HK-2 (cell line): Measurements from ENCODE around the gene TCP10L.
"Not testable (repeated sequence)": the region's sequence is repeated elsewhere in the genome, so short reads cannot be mapped to it uniquely, and the experiment has no call there.

Experiments
- DNase-seq: peaks from one replicate; pipeline ENCODE4 v3.0.0-alpha.2; 2018; ENCODE audit not compliant: unreplicated experiment

Gene TCP10L

GRCh38 chr21:32554832-32555638, 30.3 kb downstream of the TCP10L start:
- DNase-seq, result no peak

- DNase-seq, result no peak
Measured at GRCh38 chr21:32549886-32550285, 35.4 kb downstream of the TCP10L start.

DNA sequence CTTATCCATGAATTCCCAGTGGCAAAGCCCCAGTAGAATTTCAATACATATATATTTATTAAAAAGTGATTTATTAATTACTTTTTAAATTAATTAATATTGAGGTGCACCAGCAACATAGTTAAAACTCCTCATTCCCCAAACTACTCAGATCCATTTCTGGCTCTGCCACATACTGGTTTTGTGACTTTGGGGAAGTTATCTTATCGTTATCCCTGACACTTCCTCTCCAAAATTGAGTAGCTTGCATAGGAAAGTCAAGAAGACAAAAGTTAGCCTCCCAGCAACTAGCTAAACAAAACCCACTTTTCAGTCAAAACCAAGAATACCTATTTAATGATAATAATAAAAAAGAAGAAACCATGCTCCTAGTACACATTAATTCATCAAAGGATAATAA, 35.9 kb downstream of the TCP10L start:
- DNase-seq, result no peak

DNA sequence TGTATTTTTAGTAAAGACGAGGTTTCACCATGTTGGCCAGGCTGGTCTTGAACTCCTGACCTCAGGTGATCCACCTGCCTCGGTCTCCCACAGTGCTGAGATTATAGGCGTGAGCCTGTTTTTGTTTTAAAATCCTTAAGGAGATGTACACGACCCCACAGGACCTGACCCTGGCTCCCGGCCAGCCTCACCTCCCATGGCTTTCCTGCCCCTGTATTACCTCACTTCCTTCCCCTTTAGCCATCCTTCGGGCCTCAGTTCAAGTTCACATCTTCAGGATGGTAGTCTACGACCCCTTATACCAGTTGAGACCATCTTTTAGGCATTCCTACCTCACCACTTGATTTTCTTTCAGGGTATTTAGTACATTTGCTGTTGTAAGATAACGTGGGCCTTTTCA, 36.3 kb downstream of the TCP10L start:
- no peak for DNase-seq

DNA sequence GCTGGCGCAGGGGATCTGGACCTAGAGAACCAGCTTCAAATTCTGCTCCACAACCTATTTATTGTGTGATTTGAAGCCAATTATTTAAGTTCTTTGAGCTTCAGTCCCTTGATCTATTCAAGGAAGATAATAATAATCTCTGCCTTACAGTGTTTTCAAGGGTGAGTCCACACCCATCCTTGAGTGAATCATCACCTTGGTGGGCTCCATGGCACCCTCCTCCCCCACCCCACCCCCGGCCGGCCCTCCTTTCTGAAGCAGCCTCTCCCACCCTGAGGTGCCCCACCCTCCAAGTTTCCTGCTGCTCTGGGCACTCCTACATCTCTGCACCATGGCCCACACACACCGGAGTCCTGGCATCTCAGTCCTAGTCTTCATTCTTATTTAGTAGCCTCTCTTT, 38.3 kb downstream of the TCP10L start:
- no peak for DNase-seq

- DNase-seq, result no peak
Measured at GRCh38 chr21:32545948-32546441, 39.3 kb downstream of the TCP10L start.

DNA sequence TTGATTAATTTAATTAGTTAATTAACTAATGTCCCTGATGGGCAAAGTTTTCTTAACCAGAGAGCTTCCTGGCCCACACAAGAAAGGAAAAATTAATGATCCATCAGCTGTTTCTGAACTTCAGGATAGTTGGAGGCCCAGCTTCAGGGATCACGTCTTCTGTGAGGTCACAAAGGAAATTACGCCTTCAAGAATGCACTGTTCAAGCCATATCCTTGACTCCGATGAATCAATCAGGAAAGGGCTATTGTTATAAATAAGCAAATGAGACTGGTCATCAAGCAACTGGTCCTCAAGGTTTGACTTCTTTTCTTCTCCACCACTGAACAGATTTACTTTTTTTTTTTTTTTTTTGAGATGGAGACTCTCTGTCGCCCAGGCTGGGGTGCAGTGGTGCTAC, 40.6 kb downstream of the TCP10L start:
- no peak for DNase-seq

DNA sequence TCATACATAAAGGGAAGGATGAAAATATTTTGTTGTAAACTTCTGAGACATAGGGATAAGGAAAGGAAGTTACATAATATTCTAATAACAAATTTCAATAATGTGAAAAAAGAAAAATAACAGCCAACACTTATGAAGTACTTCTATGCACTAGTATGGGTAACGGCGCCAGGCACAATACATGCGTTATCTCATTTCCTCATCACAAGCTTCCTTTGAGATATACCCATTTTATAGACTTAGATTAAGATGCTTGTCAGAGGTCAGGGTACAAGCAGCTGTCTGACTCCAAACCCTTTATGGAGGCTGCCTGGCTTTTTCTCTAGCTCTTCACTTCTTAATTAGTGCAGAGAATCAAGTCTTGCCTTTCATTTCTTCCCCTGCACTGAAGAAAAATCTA, 41.3 kb downstream of the TCP10L start:
- DNase-seq, result no peak

GRCh38 chr21:32543056-32543455, 42.3 kb downstream of the TCP10L start:
- DNase-seq, result not testable (repeated sequence)

DNA sequence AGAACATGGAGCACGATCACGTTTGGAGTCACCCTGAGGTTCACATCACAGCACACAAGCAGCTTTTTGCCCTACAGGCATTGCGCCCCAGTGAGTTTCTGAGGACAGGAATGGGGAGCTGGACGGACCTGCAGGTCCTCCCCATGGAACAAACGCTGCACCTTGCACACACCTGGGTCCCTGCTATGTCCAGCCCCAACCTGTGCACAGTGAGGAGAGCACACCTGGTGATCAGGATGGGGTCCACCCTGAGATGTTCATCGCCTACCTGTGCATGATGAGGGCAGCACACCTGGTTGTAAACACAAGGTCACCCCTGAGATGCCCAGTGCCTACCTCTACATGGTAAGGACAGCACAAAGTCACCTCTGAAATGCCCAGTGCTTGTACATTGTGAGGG, 45.9 kb downstream of the TCP10L start:
- no peak for DNase-seq

DNA sequence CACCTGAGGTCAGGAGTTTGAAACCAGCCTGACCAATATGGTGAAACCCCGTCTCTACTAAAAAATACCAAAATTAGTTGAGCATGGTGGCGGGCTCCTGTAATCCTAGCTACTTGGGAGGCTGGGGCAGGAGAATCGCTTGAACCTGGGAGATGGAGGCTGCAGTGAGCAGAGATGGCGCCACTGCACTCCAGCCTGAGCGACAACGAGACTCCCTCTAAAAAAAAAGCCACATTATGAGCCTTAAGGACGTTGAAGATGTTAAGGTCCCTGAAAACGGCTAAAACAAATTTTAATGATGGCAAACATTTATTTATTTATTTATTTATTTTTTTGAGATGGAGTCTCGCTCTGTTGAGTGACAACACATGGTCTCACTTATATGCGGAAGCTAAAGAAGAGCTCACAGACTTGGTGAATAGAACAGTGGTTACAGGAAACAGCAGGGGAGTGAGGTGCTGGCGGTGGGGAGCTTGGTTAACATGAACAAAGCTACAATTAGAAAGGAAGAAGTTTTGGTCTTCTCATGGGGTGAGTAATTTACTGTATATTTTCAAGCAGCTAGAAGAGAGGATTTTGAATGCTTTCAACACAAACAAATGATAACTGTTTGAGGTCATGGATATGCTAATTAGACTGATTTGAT, 47.1 kb downstream of the TCP10L start:
- DNase-seq, result no peak

DNA sequence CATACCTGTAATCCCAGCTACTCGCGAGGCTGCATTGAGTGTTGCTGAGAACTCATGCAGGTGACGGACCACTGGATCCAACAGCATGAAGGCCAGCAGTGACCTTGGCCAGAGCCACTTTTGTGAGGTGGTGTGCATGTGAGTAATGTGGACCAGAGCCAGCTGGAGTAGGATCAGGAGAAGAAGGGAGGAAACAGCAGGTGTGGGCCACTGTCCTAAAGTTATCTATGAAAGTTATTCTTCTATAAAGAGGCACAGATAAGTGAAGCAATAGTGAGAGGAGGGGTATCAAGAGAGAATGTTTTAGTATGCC, 47.8 kb downstream of the TCP10L start:
- DNase-seq, result no peak

DNA sequence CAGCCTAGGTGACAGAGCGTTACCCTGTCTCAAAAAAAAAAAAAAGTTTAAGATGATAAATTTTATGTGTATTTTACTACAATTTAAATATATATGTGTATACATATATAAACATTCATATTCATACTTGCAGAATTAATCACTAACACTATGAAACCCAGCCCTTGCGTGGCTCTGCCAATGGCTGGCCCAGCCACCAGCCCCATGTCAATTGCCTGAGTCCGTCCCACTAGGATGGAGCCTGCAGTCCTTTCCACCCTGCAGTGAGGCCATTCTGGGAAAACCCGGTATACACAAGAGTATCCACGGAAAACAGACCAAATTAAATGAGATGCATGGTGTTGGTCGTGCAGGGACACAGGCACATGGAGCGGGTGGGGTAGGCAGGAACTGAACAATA, 49.7 kb downstream of the TCP10L start:
- DNase-seq, result no peak

- no peak for DNase-seq
Measured at GRCh38 chr21:32534113-32534512, 51.2 kb downstream of the TCP10L start.

DNA sequence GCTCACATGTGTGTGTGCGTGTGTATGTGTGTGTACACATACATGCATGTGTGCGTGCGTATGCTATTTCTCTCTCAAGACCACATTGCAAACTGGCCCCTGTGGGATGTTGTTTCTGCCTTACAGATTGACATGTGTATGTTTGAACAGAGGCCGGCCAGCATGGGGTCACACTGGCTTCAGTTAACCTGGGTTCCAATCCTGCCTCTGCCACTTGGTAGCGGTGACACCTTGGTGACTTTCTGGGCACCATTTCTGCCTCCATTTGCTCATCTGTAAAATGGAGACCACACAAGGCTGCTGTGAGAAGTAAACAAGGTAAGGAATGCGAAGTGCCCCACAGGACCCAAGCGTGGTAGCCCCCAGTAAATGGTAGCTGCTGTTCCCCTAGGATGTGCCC, 51.7 kb downstream of the TCP10L start:
- DNase-seq, result no peak

GRCh38 chr21:32533053-32533452, 52.3 kb downstream of the TCP10L start:
- DNase-seq, result no peak

DNA sequence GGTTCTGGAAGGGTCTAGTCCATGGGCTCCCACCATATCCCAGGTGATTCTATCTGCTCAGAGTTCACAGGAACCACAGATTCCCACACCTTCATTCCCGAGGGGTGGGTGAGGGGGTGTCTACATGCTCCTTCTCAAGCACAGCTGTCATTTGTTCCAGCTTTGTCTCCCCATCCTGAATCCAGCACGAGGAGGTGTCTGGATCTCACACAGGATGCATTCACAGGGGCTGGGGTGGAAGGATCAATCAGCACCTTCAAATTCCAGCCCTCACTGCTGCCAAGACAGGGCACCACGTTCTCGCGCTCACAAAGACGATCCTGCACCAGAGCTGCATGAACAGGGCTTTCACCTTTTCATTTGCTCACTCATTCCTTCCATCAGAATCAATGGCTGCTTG, 52.7 kb downstream of the TCP10L start:
- no peak for DNase-seq

- not testable (repeated sequence) for DNase-seq
Measured at GRCh38 chr21:32531561-32531960, 53.8 kb downstream of the TCP10L start.

GRCh38 chr21:32530809-32531208, 54.5 kb downstream of the TCP10L start:
- DNase-seq, result not testable (repeated sequence)

DNA sequence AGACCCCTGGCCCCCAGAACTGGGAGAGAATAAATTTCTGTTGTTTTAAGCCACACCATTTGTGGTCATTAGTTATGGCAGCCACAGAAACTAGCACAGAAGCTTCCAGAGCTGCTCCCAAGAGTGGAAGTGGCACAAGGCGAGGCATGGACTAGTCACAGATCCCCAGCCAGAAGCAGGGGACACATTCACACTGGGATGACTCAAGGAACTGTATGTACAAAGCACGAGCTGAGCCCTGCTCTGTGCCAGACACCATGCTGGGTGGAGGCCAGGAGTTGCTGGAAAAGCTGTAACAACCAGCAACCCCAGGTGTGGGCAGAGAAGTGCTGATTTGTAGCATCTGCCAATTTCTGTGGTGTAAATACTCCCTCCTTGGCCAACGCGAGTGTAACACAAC, 55.6 kb downstream of the TCP10L start:
- DNase-seq, result no peak

DNA sequence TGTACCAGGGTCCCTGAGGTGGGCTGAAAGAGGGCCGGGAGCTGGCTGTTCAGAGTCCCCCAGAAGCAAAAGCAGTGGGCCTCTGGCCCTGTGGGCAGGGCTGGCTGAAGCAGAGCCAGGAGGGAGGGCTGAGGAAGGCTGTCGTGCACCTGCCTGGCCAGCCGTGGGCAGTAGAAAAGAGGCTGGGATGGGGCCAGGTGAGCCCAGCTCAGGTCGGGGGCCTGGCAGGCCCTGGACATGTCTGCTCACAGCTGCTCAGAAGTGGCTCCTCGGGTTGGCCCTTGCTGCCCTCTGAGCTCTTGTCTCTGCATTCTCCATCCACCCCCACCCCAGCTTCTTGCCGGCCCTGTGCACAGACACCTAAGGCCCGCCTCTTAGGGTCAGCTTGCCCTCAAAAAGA, 60.0 kb downstream of the TCP10L start:
- no peak for DNase-seq

GRCh38 chr21:32523988-32524719, 61.2 kb downstream of the TCP10L start:
- no peak for DNase-seq
